OCI-LY7 (cell line): ENCODE results near the gene ASB18. TPM values are rescaled to one million over a fixed set of nuclear protein-coding genes. Genes with fewer than 3 reads are reported as not detected.

ENCODE experiments used
- BruUV-seq: library from RNA; stranded (reverse); fragments of 400-500 nt; replicated peaks from 2 replicates; lab custom pipeline; 2021; lab: Mats Ljungman, UMichigan
- CTCF ChIA-PET: fragments of 300-600 bp; sonication (Branson Sonifier 250); formaldehyde crosslinking; loops from one replicate; lab custom pipeline; 2022; ENCODE audit warnings: antibody characterized with exemption; ENCODE audit not compliant: unreplicated experiment; lab: Charles Lee
- POLR2A ChIA-PET: fragments of 300-600 bp; sonication (Branson Sonifier 250); formaldehyde crosslinking; loops from one replicate; lab custom pipeline; 2022; ENCODE audit warnings: antibody characterized with exemption; lab: Charles Lee
- DNase-seq: peaks from one replicate; pipeline ENCODE4 v3.0.0-alpha.2; 2015; ENCODE audit warnings: low spot score
- H2AFZ ChIP-seq: fragments of 200-600 bp; sonication (generic), shearing (Covaris generic); 2 replicates; pipeline ENCODE4 v1.6.1; 2014; ENCODE audit warnings: mild to moderate bottlenecking, antibody characterized with exemption, low read length, moderate library complexity
- H3K27ac ChIP-seq: fragments of 200-600 bp; sonication (generic); 2 replicates; pipeline ENCODE4 v1.5.1; 2014; ENCODE audit warnings: mixed run types, low read depth, mild to moderate bottlenecking, moderate library complexity, low read length, inconsistent platforms; ENCODE audit not compliant: poor library complexity, severe bottlenecking
- H3K36me3 ChIP-seq: fragments of 200-600 bp; sonication (generic); 2 replicates; pipeline ENCODE4 v1.6.1; 2014; ENCODE audit warnings: mild to moderate bottlenecking, antibody characterized with exemption, low read length, moderate library complexity, mixed read lengths; ENCODE audit not compliant: insufficient read depth
- H3K4me1 ChIP-seq: fragments of 200-600 bp; sonication (generic); 2 replicates; pipeline ENCODE4 v1.5.1; 2014; ENCODE audit warnings: mild to moderate bottlenecking, low read length; ENCODE audit not compliant: insufficient read depth, poor library complexity, severe bottlenecking
- H3K4me2 ChIP-seq: fragments of 200-600 bp; sonication (generic); 2 replicates; pipeline ENCODE4 v1.6.1; 2014; ENCODE audit warnings: mild to moderate bottlenecking, low read length
- H3K4me3 ChIP-seq: fragments of 200-600 bp; sonication (generic); 2 replicates; pipeline ENCODE4 v1.5.1; 2014; ENCODE audit warnings: mild to moderate bottlenecking, low read depth, low read length; ENCODE audit not compliant: poor library complexity, severe bottlenecking
- H3K79me2 ChIP-seq: fragments of 200-600 bp; sonication (generic); 2 replicates; pipeline ENCODE4 v1.6.1; 2016; ENCODE audit warnings: low read depth, mild to moderate bottlenecking, low read length, moderate library complexity, mixed read lengths; ENCODE audit not compliant: insufficient read depth
- H3K9me2 ChIP-seq: fragments of 200-600 bp; sonication (generic); 2 replicates; pipeline ENCODE4 v1.6.1; 2016; ENCODE audit warnings: mild to moderate bottlenecking, low read length, mixed read lengths; ENCODE audit not compliant: insufficient read depth
- H3K9me3 ChIP-seq: fragments of 200-600 bp; sonication (generic); 2 replicates; pipeline ENCODE4 v1.6.1; 2014; ENCODE audit warnings: mild to moderate bottlenecking, mixed run types, low read length, mixed read lengths
- H4K20me1 ChIP-seq: fragments of 200-600 bp; sonication (generic); 2 replicates; pipeline ENCODE4 v1.6.1; 2014; ENCODE audit warnings: mild to moderate bottlenecking, antibody characterized with exemption, low read length, moderate library complexity, mixed read lengths; ENCODE audit not compliant: insufficient read depth
- CTCF ChIP-seq: fragments of 200-600 bp; sonication (generic); conservative IDR thresholded peaks from 2 replicates; pipeline ENCODE4 v1.5.1; 2014; ENCODE audit warnings: mild to moderate bottlenecking, antibody characterized with exemption, low read length, moderate library complexity, mixed read lengths
- EZH2phosphoT487 ChIP-seq: fragments of 200-600 bp; sonication (generic); IDR thresholded peaks from 2 replicates; pipeline ENCODE4 v1.6.1; 2018; ENCODE audit warnings: low read depth, borderline replicate concordance, mild to moderate bottlenecking, mixed run types, antibody characterized with exemption, low read length, moderate library complexity, mixed read lengths
- intact Hi-C: fragments of 100-400 bp; cut with micrococcal nuclease; formaldehyde crosslinking; loops from one replicate; pipeline ENCODE4 v1.10.0; 2022; ENCODE audit not compliant: unreplicated experiment
- total RNA-seq, 2 experiments: library from RNA; depleted of rRNA in 1 of 2; stranded (reverse); fragments of >200 nt in 1 of 2; shearing (Covaris generic) in 1 of 2; gene quantifications; 2 replicates each; pipeline ENCODE4 v1.2.3, GENCODE V29; 2014 to 2022

The ASB18 gene
- total RNA-seq, 2 experiments from 2014 or later: not detected

- no peak for DNase-seq
- H4K20me1 ChIP-seq: no peaks in the 10 kb centered on the region
- no peak for TF ChIP-seq CTCF
- no peak for TF ChIP-seq EZH2phosphoT487
- H3K4me3 ChIP-seq: no peak overlapping the region
- H3K9me3 ChIP-seq: no peaks in the 10 kb centered on the region
- no peaks in the 10 kb centered on the region for H3K4me1 ChIP-seq
- intact Hi-C loops: no loop called here
- no peak overlapping the region for H2AFZ ChIP-seq
- BruUV-seq: no TSS peak
- H3K36me3 ChIP-seq: no peaks in the 10 kb centered on the region
- ChIA-PET POLR2A (interaction anchor here (0.9 kb wide), 1 partner anchor 15 kb away, joined by 3 read pairs; no protein-coding TSS in a partner anchor), CTCF (no interaction called here)
- H3K9me2 ChIP-seq: no peaks in the 10 kb centered on the region
- no peaks in the 10 kb centered on the region for H3K79me2 ChIP-seq
- no peak overlapping the region for H3K4me2 ChIP-seq
- no peak overlapping the region for H3K27ac ChIP-seq
Observed at GRCh38 chr2:236306825-236307540, 42.8 kb upstream of the ASB18 start.

GRCh38 chr2:236305964-236306605, 41.9 kb upstream of the ASB18 start:
- TF ChIP-seq CTCF (no peak), EZH2phosphoT487 (no peak)
- Histone ChIP-seq H3K4me1 (no peaks in the 10 kb centered on the region), H3K36me3 (no peaks in the 10 kb centered on the region), H3K79me2 (no peaks in the 10 kb centered on the region), H2AFZ (no peak overlapping the region), H3K4me2 (no peak overlapping the region), H4K20me1 (no peaks in the 10 kb centered on the region), H3K4me3 (no peak overlapping the region), H3K9me2 (no peaks in the 10 kb centered on the region), H3K9me3 (no peaks in the 10 kb centered on the region), H3K27ac (no peak overlapping the region)
- ChIA-PET POLR2A (no interaction called here), CTCF (no interaction called here)
- BruUV-seq: no TSS peak
- intact Hi-C loops: no loop called here
- DNase-seq: no peak

GRCh38 chr2:236305531-236305930, 41.3 kb upstream of the ASB18 start:
- H4K20me1 ChIP-seq: no peaks in the 10 kb centered on the region
- CTCF ChIA-PET: no interaction called here
- no peak overlapping the region for H3K4me3 ChIP-seq
- H3K9me3 ChIP-seq: no peaks in the 10 kb centered on the region
- DNase-seq: no peak
- no peaks in the 10 kb centered on the region for H3K4me1 ChIP-seq
- no peak for TF ChIP-seq EZH2phosphoT487
- TF ChIP-seq CTCF: no peak
- H2AFZ ChIP-seq: no peak overlapping the region
- intact Hi-C loops: no loop called here
- H3K9me2 ChIP-seq: no peaks in the 10 kb centered on the region
- H3K79me2 ChIP-seq: no peaks in the 10 kb centered on the region
- POLR2A ChIA-PET: no interaction called here
- no peak overlapping the region for H3K27ac ChIP-seq
- no peaks in the 10 kb centered on the region for H3K36me3 ChIP-seq
- no peak overlapping the region for H3K4me2 ChIP-seq
- BruUV-seq: no TSS peak
